Measurements from ENCODE around the gene CDC27.
"Not testable (repeated sequence)": the region's sequence is repeated elsewhere in the genome, so short reads cannot be mapped to it uniquely, and the experiment has no call there.

Gene CDC27

GRCh38 chr17:47162013-47162622, 27.0 kb downstream of the CDC27 start:
- DNase-seq (ENCODE audit: low read depth, low spot score) = no peak
- no peak overlapping the region for H3K27ac ChIP-seq

- no peak for DNase-seq (ENCODE audit: low read depth, low spot score)
- H3K27ac ChIP-seq = no peak overlapping the region
These were observed 29.8 kb downstream of the CDC27 start for GRCh38 chr17:47159315-47159714.

- no peak overlapping the region for H3K27ac ChIP-seq
- no peak for DNase-seq (ENCODE audit: low read depth, low spot score)
These were observed 43.7 kb downstream of the CDC27 start for GRCh38 chr17:47145351-47145750.

GRCh38 chr17:47135235-47135634, 53.9 kb downstream of the CDC27 start:
- DNase-seq (ENCODE audit: low read depth, low spot score) = no peak
- no peak overlapping the region for H3K27ac ChIP-seq

- not testable (repeated sequence) for H3K27ac ChIP-seq; DNase-seq (ENCODE audit: low read depth, low spot score)
These were observed 54.7 kb downstream of the CDC27 start for GRCh38 chr17:47134354-47134753.

GRCh38 chr17:47131761-47132160, 57.3 kb downstream of the CDC27 start:
- no peak overlapping the region for H3K27ac ChIP-seq
- DNase-seq (ENCODE audit: low read depth, low spot score) = no peak

GRCh38 chr17:47126835-47127234, 62.3 kb downstream of the CDC27 start:
- DNase-seq (ENCODE audit: low read depth, low spot score); H3K27ac ChIP-seq: not testable (repeated sequence)

- H3K27ac ChIP-seq; DNase-seq (ENCODE audit: low read depth, low spot score): not testable (repeated sequence)
These were observed 65.8 kb downstream of the CDC27 start for GRCh38 chr17:47123262-47123661.

- no peak for DNase-seq (ENCODE audit: low read depth, low spot score)
- peak overlapping the region; percentile 5 for H3K27ac ChIP-seq
These were observed 68.5 kb downstream of the CDC27 start for GRCh38 chr17:47120521-47121095.

GRCh38 chr17:47119746-47120520, 69.2 kb downstream of the CDC27 start:
- H3K27ac ChIP-seq = peak overlapping the region; percentile 5
- DNase-seq (ENCODE audit: low read depth, low spot score) = no peak

- no peak overlapping the region for H3K27ac ChIP-seq
- no peak for DNase-seq (ENCODE audit: low read depth, low spot score)
These were observed 71.7 kb downstream of the CDC27 start for GRCh38 chr17:47117386-47117785.

GRCh38 chr17:47106130-47106529, 83.0 kb downstream of the CDC27 start:
- no peak overlapping the region for H3K27ac ChIP-seq
- DNase-seq (ENCODE audit: low read depth, low spot score) = no peak

GRCh38 chr17:47105246-47105645, 83.8 kb downstream of the CDC27 start:
- not testable (repeated sequence) for H3K27ac ChIP-seq; DNase-seq (ENCODE audit: low read depth, low spot score)

GRCh38 chr17:47102914-47103313, 86.2 kb downstream of the CDC27 start:
- H3K27ac ChIP-seq = no peak overlapping the region
- no peak for DNase-seq (ENCODE audit: low read depth, low spot score)

- DNase-seq (ENCODE audit: low read depth, low spot score) = peak; percentile 26
- H3K27ac ChIP-seq = peak overlapping the region; percentile 39
These were observed 88.9 kb downstream of the CDC27 start for GRCh38 chr17:47099987-47100711.

GRCh38 chr17:47099451-47099986, 89.6 kb downstream of the CDC27 start:
- DNase-seq (ENCODE audit: low read depth, low spot score) = no peak
- peak overlapping the region; percentile 39 for H3K27ac ChIP-seq

GRCh38 chr17:47096343-47096742, 92.8 kb downstream of the CDC27 start:
- DNase-seq (ENCODE audit: low read depth, low spot score) = no peak
- H3K27ac ChIP-seq = no peak overlapping the region

- H3K27ac ChIP-seq = no peak overlapping the region
- DNase-seq (ENCODE audit: low read depth, low spot score) = no peak
These were observed 93.8 kb downstream of the CDC27 start for GRCh38 chr17:47095268-47095667.

- H3K27ac ChIP-seq = no peak overlapping the region
- DNase-seq (ENCODE audit: low read depth, low spot score) = no peak
These were observed 102.0 kb downstream of the CDC27 start for GRCh38 chr17:47087093-47087492.

GRCh38 chr17:47085736-47086135, 103.4 kb downstream of the CDC27 start:
- no peak overlapping the region for H3K27ac ChIP-seq
- DNase-seq (ENCODE audit: low read depth, low spot score) = no peak

GRCh38 chr17:47078801-47079200, 110.3 kb downstream of the CDC27 start:
- no peak overlapping the region for H3K27ac ChIP-seq
- DNase-seq (ENCODE audit: low read depth, low spot score) = no peak
